ENCODE data around the gene C1orf174.

Gene C1orf174

DNA sequence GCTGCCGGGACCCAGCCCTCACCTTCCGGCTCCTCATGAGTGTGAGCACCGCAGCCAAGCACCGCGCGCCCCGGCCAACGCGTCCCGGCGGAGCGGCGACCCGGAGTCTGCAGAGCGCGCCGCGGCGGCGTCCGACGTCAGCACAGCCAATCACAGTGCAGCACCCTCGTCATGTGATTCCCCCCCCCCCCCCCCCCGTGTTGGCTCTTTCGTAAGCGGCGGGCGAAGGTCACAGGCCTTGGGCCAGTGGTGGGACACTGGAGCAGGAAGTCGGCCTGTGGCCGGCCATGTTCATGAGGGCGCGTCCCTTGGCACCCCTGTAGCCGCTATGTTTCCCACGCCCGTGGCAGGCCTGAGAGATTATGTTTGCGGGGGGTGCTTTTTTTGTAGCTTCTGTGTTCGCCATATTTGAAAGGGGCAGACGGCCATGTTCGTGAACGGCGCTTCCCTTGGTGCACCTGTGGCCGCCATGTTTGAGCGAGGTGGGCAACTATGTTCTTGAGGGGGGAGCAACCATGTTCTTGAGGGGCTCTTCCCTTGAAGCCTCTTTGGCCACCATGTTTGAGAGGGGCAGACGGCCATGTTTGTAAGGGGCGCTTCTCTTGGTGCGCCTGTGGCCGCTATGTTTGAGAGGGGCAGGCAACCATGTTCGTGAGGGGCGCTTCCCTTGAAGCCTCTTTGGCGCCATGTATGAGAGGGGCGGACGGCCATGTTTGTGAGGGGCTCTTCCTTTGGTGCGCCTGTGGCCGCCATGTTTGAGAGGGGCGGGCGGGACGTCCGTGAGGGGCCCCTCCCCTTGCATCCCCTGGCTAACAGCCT is at the start of gene C1orf174:
C1orf174 (minus strand) TSS at position 123 of the 819 bp plus-strand sequence; CDS start at position 37, 86 bp downstream.
- peak; percentile 79 to 82 for DNase-seq (ENCODE audit: low read depth in 2 of 2)

DNA sequence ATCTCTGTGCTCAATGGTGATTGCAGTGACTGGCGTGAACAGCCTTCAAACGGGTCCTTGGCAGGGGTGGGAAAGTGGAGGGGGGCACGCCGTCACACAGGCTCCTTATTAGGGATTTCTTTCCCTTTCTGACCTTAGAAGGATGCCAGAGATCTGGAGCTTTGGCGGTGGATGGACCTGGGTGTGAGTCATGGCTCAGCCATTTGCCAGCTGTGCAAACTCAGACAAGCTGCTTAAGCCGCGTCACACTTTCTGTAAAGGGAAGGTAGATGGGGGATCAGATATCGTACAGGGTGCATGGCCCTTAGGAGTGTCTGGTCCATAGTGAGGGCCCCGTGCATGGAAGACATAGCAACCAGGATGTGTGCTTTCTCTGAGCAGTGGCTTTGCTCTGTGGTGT is 48.3 kb upstream of the C1orf174 start:
- DNase-seq (ENCODE audit: low read depth in 2 of 2): no peak

DNA sequence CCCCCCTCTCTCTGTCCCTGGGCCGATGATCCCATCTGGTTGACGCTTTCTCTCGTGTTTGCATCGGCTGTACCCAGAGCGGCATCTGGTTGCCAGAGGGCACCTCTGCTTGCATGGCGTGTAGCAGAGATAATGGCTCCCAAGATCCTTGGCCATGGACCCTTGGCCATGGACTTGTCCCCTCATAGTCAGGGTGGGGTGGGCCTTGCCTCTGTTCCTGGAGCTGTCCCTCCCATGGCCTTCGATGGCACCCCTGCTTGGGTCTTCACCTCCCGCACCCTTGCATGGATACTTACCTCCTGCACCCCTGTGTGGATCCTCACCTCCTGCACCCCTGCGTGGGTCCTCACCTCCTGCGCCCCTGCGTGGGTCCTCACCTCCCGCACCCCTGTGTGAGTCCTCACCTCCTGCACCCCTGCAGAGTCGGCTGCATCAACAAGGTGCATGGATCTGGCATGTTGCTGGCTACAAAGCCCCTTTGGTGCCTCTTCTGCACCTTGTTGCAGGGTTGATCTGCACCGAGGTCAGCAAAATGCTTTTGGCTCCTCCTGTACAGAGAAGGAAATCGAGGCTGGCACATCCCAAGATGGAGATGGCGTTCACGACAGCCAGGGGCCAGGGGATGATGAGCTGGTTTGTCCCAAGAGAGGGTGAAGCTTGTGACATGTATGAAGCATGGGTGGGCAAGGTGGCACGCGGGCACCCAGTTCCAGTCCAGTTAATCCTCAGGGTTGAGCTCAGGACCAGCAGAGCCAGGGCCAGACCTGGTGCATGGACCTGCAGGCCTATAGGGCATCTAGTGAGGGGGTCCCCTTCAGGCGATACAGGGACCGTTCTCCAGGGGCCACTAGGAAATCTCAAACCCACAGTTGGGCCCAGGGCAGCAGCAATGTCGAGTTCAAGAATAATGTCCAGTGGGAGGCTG is 46.1 kb upstream of the C1orf174 start:
- DNase-seq (ENCODE audit: low read depth in 2 of 2): no peak

DNA sequence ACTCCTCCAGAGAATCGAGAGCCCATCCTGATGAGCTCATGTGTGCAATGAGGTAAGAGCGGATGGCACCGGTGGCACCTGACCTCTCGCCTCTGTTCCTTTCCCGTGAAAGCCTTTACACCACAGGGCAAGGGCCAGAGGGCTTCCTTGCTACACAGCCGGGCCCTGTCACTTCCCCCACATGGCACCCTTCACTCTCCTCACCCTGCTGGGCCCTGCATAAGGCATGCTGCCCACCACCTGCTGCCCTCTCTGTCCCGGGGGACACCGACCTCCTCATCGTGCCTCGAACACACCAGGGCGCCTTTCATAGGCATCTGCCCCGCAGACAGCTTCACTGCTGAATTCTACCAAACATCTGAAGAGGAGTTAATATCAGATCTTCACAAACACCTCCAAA is 45.1 kb upstream of the C1orf174 start:
- DNase-seq (ENCODE audit: low read depth in 2 of 2): no peak

DNA sequence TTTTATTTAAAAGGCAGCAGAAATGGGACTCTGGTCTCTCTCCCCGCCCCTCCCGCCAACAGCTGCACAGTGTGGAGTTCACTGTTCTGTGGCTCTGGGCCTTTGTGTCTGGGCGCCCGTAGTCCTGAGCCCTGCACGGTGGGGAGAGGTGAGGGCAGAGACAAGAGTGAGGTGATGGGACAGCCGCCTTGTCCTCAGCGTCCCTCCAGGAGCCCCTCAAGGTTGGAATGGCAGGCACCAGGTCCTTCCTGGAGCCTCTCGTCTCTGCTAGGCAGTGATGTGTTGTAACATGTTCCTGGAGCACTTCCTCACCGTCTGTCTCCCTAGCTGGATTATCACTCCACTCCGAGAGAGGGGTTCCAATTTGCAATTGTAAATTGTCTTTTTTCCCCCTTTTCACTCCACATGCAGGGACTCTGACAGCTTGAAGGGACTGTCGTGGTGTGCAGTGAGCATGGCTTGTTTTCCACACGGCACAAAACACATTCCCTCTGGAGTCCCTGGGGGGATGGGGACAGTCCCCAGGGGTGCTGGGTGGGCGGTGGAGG is 44.6 kb upstream of the C1orf174 start:
- DNase-seq (ENCODE audit: low read depth in 2 of 2): no peak

DNA sequence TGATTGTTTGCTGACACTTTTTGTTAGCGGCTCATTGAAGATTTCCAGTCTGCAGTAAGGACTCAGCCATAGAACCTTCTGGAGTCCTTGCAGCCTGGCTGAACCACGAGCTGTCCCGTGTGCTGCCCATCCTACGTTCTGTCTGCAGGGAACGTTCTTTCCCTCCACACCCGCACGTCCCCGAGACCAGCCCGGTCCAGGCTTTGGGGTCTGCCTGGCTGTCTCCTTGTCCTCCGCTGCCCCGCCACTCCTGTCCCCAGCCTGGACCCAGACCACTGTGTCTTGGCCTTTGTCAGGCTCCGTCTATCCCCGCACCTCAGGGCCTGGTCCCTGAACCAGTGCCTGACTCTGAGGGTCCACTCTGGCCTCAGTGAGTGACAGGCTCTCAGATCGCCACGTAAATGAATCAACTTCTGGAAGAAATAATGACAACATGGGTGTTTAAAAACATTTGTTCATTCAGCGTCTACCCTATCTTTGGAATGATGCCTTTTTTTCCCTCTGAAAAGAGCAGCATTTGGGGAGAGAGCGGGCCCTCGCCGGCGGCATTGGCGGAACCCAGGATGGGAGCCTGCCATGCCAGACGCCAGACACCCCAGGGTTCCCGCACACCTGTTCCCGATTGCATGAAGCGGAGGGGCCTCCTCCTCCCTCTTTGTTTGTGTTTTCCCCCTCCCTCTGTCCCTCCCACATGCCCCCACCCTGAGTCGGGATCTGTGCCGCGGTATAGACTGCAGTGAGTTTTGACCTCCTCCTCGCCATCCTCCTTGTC is 43.9 kb upstream of the C1orf174 start:
- DNase-seq (ENCODE audit: low read depth in 2 of 2): no peak

DNA sequence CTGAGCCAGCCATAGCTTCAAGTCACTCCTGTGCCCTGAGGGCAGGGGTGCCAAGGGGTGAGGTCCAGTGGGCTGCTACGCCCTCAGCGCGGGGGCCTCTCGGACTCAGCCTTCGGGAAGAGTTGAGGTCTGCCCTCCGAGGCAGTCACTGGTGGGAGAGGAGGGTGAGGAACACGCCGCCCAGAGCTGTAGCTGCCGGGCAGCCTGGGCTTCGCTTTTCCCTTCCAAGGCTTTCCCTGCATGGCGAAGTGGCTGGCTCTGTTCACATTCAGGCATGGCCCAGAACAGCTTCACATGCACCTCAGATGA is 43.0 kb upstream of the C1orf174 start:
- no peak for DNase-seq (ENCODE audit: low read depth in 2 of 2)

DNA sequence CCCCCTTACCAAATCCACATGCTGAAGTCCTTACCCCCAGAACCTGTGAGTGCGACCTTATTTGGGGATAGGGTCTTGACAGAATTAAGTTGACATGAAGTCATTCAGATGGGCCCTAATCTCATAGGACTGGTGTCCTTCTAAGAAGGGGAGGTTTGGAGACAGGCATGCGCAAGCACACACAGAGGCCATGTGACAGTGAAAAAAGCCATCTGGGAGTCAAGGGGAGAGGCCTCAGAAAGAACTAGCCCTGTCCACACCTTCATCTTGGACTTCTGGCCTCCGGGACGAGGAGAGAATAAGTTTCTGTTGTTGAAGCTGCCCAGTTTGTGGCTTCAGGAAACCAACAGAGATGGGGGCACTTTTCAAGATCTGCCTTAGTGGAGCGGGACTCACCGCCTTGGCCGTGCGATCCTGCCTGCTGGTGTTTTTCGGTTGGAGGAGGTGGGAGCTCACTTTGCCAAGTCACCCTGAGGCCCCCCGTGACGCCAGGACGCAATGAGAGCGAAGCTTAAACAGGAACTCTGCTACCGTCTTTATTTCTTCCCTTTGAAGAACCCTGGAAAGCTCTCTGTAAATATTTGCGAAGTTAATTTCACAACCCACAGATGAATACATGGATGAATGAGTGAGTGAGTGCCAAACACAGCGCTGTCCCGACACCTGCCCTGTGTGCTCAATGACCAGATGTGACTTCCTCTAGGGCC is 42.5 kb upstream of the C1orf174 start:
- DNase-seq (ENCODE audit: low read depth in 2 of 2): no peak

DNA sequence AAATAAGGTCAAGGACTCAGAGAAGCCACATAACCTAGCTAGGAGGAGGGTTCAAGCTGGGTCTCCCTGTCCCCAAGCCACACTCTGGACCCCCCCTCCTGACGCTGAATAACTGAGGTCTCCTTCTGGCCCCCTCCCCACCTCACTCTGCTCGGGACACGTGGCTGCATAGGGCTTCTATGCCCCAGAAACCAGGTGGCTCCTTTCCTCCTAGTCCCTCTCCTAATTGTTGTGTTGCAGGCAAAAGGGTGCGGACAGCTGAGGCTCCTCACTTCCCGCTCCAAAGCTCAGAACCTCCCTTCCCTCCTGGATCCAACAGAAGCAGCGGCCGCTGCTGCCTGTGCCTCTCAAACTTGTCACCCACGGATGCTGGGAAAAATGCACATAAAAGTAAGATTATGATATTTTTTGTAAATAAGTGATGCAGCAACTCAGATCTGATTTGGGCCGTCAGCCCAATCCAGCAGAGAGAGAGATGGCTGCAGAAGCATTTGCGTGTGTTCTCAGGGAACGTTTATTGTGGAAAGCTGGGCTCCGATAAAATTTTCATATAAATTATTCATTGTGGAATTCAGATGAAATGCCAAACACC is 40.8 kb upstream of the C1orf174 start:
- DNase-seq (ENCODE audit: low read depth in 2 of 2): no peak

DNA sequence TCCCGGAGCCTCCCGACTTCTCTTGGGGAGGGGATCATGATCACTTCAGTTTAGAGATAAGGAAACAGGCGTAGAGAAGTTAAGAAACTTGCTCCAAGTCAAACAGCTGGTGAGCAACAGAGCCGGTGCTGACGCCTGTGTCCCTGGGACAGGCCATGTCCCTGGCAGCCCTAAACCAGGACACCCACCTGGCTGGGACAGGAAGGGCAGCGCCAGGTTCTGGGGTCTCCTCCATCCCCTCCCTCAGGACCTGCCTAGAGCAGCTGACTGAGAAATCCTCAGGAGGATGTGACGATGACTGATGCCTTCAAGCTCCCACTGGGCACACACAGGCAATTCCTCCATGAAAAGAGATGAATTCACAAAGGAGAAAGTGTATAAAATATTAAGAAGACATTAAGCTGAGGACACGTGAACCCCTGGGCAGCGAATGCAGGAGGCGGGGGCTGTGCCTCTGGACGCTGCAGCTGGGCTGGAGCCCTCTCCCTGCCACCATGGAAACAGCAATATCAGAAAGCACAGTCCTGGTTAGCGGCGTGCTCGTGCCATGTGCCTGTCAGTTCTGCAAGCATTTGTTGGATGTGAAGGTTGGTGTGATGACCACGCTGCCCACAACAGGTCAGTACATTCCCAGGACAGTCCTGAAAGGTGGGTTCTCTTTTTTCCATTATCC is 40.1 kb upstream of the C1orf174 start:
- DNase-seq (ENCODE audit: low read depth in 2 of 2): no peak

DNA sequence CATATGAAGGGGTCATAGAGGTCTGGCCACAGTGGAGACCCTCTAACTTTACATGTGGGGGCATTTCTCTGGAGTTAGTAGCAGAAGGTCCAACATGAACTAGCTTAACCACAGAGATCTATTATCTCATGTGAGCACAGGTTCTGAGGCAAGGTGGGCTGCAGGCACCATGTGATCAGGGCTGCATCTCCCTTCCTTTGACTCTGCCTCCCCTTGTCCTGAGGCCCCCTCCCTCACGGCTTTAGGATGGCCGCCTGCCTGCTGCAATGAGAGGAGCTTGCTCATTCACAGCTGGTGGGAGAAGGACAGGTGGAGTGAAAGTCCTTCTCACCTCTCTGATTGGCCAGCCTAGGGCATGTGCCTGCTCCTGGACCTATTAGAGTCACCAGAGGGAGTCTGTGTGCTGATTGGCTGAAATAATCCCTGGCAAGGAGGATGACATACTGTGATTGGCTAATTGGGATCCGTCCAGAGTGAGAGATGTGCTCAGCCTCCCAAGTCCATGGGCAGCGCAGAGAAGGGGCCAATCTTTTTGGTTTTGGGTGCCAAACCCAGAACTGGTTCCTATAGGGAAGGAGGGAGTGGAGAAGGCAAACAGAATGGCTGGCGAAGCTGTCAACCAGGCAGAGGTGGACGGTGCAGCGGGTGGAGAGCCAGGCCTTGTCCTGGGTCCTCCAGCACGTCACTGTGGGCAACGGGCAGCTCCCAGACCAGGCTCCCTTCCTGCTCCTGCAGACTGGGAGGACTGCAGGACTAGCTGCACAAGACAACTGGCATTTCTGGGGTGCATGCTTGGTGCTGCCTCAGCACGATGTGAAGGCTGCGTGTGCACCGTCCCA is 39.4 kb upstream of the C1orf174 start:
- DNase-seq (ENCODE audit: low read depth in 2 of 2): no peak

DNA sequence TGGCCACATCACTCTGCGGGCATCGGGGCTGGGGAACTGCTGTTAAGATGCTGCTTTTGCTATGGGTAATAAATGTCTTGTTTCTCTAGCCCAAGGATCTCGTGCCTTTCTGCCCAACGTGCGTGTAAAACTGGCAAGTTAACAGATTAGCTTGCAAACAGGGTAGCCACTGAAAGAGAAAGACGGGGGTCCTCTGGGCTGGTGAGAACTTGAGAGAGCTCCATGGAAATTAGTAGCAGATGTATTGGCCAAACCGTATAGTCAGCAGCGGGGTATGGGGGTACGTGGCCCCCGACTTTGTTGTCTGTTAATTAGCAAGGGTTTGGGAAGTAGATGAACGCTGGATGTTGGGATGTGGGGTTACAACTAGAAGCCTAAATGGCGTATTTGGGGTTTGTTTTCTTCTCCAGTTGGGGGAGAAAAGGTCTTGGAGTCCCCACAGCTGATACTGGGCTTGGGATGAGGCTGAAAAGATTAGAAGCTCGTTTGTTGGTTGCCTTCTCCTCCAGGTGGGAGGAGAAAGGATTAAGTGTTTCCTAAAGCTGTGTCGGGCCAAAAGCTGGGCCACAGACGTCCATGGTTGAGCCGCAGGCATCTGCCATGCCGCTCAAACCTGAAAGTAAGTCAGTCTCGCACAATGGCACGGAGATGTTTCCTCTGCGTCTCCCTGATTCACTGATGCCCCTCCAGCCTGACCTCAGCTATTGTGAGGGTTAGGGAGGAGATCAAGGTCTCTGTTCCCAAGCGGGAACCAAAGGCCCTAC is 32.3 kb upstream of the C1orf174 start:
- no peak for DNase-seq (ENCODE audit: low read depth in 2 of 2)

DNA sequence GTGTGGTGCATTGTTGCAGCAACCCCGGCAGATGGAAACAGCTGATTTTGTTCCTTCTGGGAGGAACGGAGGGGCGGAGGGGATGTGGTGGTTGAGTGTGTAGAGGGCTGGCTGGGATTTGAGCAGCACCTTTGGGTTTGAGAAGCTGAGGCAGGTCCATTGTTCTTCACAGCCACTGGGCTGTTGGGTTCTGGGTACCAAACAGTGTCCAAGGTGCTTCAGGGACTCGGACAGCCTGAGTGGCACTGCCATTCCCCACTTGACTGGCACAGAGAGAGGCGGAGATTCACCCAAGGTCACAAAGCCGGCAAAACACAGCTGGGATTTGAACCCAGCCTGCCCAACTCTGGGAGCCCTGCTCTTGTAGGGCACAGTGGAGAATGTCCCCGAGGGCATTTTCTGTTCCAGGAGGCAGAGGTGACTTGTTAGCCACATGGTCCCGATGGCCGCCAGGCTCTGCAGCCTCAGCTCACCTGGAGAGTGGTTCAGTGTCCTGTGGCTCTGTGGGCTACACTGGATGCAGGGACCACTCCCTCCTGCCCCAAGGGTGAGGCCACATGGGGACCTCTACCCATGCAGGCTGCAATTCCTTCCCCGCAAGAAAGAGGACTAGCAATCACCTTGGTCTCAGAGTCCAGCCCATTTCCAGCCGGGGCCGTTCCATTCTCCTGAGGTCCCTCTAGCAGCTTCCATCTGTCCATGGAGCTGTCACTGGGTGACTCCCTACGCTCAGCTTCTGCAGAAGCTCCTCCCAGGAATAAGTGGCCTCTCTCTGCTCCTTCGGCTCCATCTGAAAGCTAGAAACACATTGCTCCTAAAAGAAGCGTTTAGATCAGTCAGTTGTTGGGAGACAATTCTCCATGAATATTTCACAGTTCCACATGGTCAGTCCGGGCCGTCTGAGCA is 31.2 kb upstream of the C1orf174 start:
- DNase-seq (ENCODE audit: low read depth in 2 of 2): no peak

DNA sequence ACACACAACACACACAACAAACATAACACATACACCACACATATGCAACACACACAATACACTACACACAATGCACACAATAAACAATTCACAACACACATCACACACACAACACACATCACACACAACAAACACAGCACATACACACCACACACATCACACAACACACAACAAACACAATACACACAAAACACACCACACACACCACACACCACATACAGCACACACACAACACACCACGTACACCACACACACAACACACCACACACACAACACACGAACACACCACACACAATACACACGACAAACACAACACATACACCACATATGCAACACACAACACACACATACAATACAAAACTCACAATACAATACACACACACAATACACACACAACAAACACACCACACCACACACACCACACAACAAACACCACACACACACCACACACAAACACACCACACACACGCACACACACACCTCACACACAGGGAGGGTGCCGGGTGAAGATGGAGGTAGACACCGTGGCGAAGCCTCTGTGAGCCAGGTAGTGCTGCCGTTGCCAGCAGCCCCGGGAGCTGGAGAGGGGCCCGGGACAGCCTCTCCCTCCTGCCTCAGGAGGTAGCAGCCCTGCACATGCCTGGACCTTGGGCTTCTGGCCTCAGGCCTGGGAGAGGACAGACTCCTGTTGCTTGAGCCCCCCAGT is 30.4 kb upstream of the C1orf174 start:
- DNase-seq (ENCODE audit: low read depth in 2 of 2): no peak

DNA sequence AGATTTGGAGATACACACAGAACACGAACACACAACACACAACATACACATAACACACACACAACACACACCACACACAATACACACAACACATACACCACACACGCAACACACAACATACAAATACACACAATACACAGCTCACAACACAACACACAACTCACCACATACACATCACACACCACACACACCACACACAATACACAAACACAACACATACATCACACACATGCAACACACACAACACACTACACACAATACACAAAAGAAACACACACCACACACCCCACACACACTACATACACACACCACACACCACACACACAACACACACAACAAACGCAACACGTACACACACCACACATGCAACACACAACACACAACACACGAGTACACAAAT is 29.1 kb upstream of the C1orf174 start:
- no peak for DNase-seq (ENCODE audit: low read depth in 2 of 2)

DNA sequence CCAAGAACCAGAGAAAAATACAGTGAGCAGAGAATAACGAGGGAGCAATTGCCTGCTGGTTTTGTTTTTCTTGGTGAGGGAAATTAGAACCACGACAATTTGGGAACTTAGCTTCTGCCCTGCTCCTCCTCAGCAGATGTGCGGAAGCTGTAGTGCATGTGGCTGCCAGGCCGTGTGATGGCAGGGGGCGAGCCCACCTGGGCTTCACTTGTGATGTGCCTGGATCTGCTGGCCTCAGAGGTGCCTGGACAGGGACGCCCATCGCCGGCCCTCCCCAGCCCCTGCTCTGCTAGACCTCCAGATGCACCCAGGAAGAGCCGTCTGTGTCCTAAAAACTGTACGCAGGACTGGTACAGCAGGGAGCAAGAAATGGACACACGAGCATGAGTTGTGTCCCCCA is 28.5 kb upstream of the C1orf174 start:
- no peak for DNase-seq (ENCODE audit: low read depth in 2 of 2)

DNA sequence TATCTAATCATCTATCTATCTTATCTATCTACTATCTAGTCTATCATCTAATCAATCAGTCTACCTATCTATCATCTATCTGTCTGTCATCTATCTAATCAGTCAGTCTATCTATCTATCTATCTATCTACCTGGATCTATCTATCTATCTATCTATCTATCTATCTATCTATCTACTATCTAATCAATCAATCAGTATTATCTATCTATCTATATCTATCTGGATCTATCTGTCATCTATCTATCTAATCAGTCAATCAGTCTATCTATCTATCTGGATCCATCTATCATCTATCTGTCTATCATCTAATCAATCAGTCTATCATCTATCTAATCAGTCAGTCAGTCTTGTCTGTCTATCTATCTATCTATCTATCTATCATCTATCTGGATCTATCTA is 26.9 kb upstream of the C1orf174 start:
- no peak for DNase-seq (ENCODE audit: low read depth in 2 of 2)
